Measurements from ENCODE around the gene PHACTR2. TPM values are rescaled to one million over a fixed set of nuclear protein-coding genes. Genes with fewer than 3 reads are reported as not detected.

PHACTR2 gene
- total and polyA plus RNA-seq, 2 of the 13 experiments (the other 11 are each of a cell fraction or from before 2014, with no cell fraction given) = 11.3 to 28.2 TPM

- TF ChIP-seq NR2F6 (IDR thresholded peaks at IDR 0.05) (no peak), NR2F6 (CRISPR knock-in tag; IDR thresholded peaks at IDR 0.05) (no peak), ARNT (IDR thresholded peaks at IDR 0.05) (no peak), ELF4 (CRISPR knock-in tag; IDR thresholded peaks at IDR 0.05; ENCODE audit: borderline replicate concordance) (no peak), NPAS2 (CRISPR knock-in tag; IDR thresholded peaks at IDR 0.05; ENCODE audit: borderline replicate concordance) (no peak), RBM22 (optimal IDR thresholded peaks at IDR 0.05; ENCODE audit: low read length) (peak; percentile 59), ZNF616 (CRISPR knock-in tag; IDR thresholded peaks at IDR 0.05; ENCODE audit: low read depth) (no peak), ZSCAN5A (CRISPR knock-in tag; IDR thresholded peaks at IDR 0.05; ENCODE audit: borderline replicate concordance) (no peak), REL (CRISPR knock-in tag; conservative IDR thresholded peaks at IDR 0.05) (no peak), NAIF1 (CRISPR knock-in tag; IDR thresholded peaks at IDR 0.05; ENCODE audit: borderline replicate concordance) (no peak), AGO1 (IDR thresholded peaks at IDR 0.05; ENCODE audit: low read depth, low read length, poor library complexity, severe bottlenecking) (no peak), HES4 (CRISPR knock-in tag; IDR thresholded peaks at IDR 0.05; ENCODE audit: borderline replicate concordance) (no peak), ZNF749 (CRISPR knock-in tag; IDR thresholded peaks at IDR 0.05; ENCODE audit: borderline replicate concordance) (no peak), ZBTB43 (CRISPR knock-in tag; conservative IDR thresholded peaks at IDR 0.05) (no peak), ZBTB4 (CRISPR knock-in tag; IDR thresholded peaks at IDR 0.05; ENCODE audit: borderline replicate concordance) (no peak), RAD21 (CRISPR knock-in tag; IDR thresholded peaks at IDR 0.05) (peak; percentile 23; the same call in 1 of the 2 replicates), CEBPG (CRISPR knock-in tag; IDR thresholded peaks at IDR 0.05) (no peak), GZF1 (CRISPR knock-in tag; IDR thresholded peaks at IDR 0.05) (no peak)
Observed at GRCh38 chr6:143698759-143699429, 21.1 kb downstream of the PHACTR2 start (continued).

Measured in HepG2 (cell line).